ENCODE results near the gene LACTBL1. TPM values are rescaled to one million over a fixed set of nuclear protein-coding genes. Genes with fewer than 3 reads are reported as not detected.

Gene LACTBL1
- total RNA-seq, 1 experiment from 2014 or later = not detected

GRCh38 chr1:22935433-22935832, 37.2 kb downstream of the LACTBL1 start:
- no peak overlapping the region for H4K91ac ChIP-seq (ENCODE audit: insufficient read length, low read depth, low read length)
- no peaks in the 10 kb centered on the region for H3K4me1 ChIP-seq (ENCODE audit: insufficient read depth, low read length)
- H2BK15ac ChIP-seq (ENCODE audit: low read depth, low read length) = no peak overlapping the region
- no peak overlapping the region for H3T11ph ChIP-seq (ENCODE audit: low read length)
- H3K9ac ChIP-seq (ENCODE audit: extremely low read depth, insufficient read length, low read length) = no peak overlapping the region
- H2BK5ac ChIP-seq (ENCODE audit: insufficient read length, low read length) = no peak overlapping the region
- no peak overlapping the region for H2BK20ac ChIP-seq (ENCODE audit: low read depth, low read length, poor library complexity, severe bottlenecking)
- WGBS (ENCODE audit: extremely low coverage, insufficient read length, low lambda C conversion rate) = no CpG with 5 or more reads among the region's 3 CpGs
- H4K5ac ChIP-seq (ENCODE audit: insufficient read length, low read depth, low read length) = no peak overlapping the region
- DNase-seq = no peak
- peaks cover 0 to 3% of the 10 kb centered on the region in 2 experiments; a peak in 1 of 4 replicates for H3K4me1 Mint-ChIP-seq
- H2AK5ac ChIP-seq (ENCODE audit: insufficient read length, low read length) = no peak overlapping the region
- no peak overlapping the region for H2BK120ac ChIP-seq (ENCODE audit: low read depth, low read length, poor library complexity, severe bottlenecking)
- no peak overlapping the region for H3K14ac ChIP-seq (ENCODE audit: insufficient read depth, low read length)
- H3K4me3 Mint-ChIP-seq = no peak overlapping the region
- H3K27me3 ChIP-seq (ENCODE audit: insufficient read depth, low read length) = no peaks in the 10 kb centered on the region
- H3K23ac ChIP-seq (ENCODE audit: insufficient read length, low read depth, low read length) = no peak overlapping the region
- H3K9me3 Mint-ChIP-seq = peaks cover 11 to 18% of the 10 kb centered on the region in 2 experiments; a peak in 4 of 5 replicates
- no peak overlapping the region for H4K8ac ChIP-seq (replicated peaks; ENCODE audit: insufficient read length, low read depth, low read length)
- H3K4ac ChIP-seq (ENCODE audit: low read depth, low read length) = no peak overlapping the region
- peaks cover 0 to 2% (median 0%) of the 10 kb centered on the region in 3 experiments; a peak in 1 of 7 replicates for H3K36me3 Mint-ChIP-seq (ENCODE audit: insufficient read depth in 1 of 3, low read depth in 3 of 3)
- H3K27ac Mint-ChIP-seq = no peak overlapping the region
- no peak overlapping the region for H3K4me2 ChIP-seq (ENCODE audit: insufficient read depth, insufficient read length, low read length)
- H3K9me3 ChIP-seq (ENCODE audit: control insufficient read depth, low read depth, low read length) = no peaks in the 10 kb centered on the region
- H3K79me2 ChIP-seq (ENCODE audit: insufficient read depth, low read length) = no peaks in the 10 kb centered on the region
- no peak overlapping the region for H3K27ac ChIP-seq (ENCODE audit: insufficient read length, low read depth, low read length)
- TF ChIP-seq CTCF (conservative IDR thresholded peaks at IDR 0.05) = no peak
- no peak overlapping the region for H2AFZ ChIP-seq (ENCODE audit: low read length)
- H2BK12ac ChIP-seq (ENCODE audit: insufficient read length, low read depth, low read length) = no peak overlapping the region
- H3K18ac ChIP-seq (ENCODE audit: insufficient read length, low read depth, low read length) = no peak overlapping the region
- H3K27me3 Mint-ChIP-seq (ENCODE audit: low read depth) = peaks cover 9% of the 10 kb centered on the region; the same call in 1 of the 2 replicates
- H4K20me1 ChIP-seq (ENCODE audit: control insufficient read depth, insufficient read depth, insufficient read length) = no peaks in the 10 kb centered on the region
- no peaks in the 10 kb centered on the region for H3K79me1 ChIP-seq (ENCODE audit: insufficient read depth, low read depth, low read length, poor library complexity, severe bottlenecking)
- H3K23me2 ChIP-seq (ENCODE audit: insufficient read length, low read depth, low read length, poor library complexity, severe bottlenecking) = no peaks in the 10 kb centered on the region
- no peak overlapping the region for H3K56ac ChIP-seq (ENCODE audit: insufficient read length, low read depth, low read length)
